Activated T-cell treated with anti-CD3 and anti-CD28 coated beads, Interleukin-2, amount 50 U/mL, for 24 hours (primary cell): ENCODE data around the gene TDRD3.

Experiments
- DNase-seq: peaks from one replicate; pipeline ENCODE4 v3.0.0-alpha.2; 2020
- H3K27ac Mint-ChIP-seq: 2 replicates; pipeline ENCODE4 v1.8.0; 2020; ENCODE audit warnings: mild to moderate bottlenecking, mixed read lengths
- H3K27me3 Mint-ChIP-seq: 2 replicates; pipeline ENCODE4 v1.8.0; 2020; ENCODE audit warnings: mixed read lengths
- H3K36me3 Mint-ChIP-seq: 2 replicates; pipeline ENCODE4 v1.8.0; 2020; ENCODE audit warnings: low read depth, mixed read lengths
- H3K4me1 Mint-ChIP-seq: 2 replicates; pipeline ENCODE4 v1.8.0; 2020; ENCODE audit warnings: low read depth, mixed read lengths
- H3K4me3 Mint-ChIP-seq: 2 replicates; pipeline ENCODE4 v1.8.0; 2020; ENCODE audit warnings: mild to moderate bottlenecking, moderate library complexity, mixed read lengths
- H3K9me3 Mint-ChIP-seq: 2 replicates; pipeline ENCODE4 v1.8.0; 2020; ENCODE audit warnings: mixed read lengths

TDRD3 gene

GRCh38 chr13:60453490-60453889, 56.5 kb downstream of the TDRD3 start:
- H3K36me3 Mint-ChIP-seq = peaks cover 13% of the 10 kb centered on the region

GRCh38 chr13:60454425-60454824, 57.4 kb downstream of the TDRD3 start:
- DNase-seq = no peak

More at GRCh38 chr13:60453490-60453889, 56.5 kb downstream of the TDRD3 start:
- Mint-ChIP-seq H3K4me3 (no peak overlapping the region), H3K27me3 (no peaks in the 10 kb centered on the region), H3K27ac (no peak overlapping the region), H3K9me3 (no peaks in the 10 kb centered on the region), H3K4me1 (no peaks in the 10 kb centered on the region)
- no peak for DNase-seq

GRCh38 chr13:60463787-60464186, 66.8 kb downstream of the TDRD3 start:
- Mint-ChIP-seq H3K36me3 (peaks cover 55% of the 10 kb centered on the region), H3K4me3 (no peak overlapping the region), H3K4me1 (no peaks in the 10 kb centered on the region), H3K9me3 (no peaks in the 10 kb centered on the region), H3K27ac (no peak overlapping the region), H3K27me3 (no peaks in the 10 kb centered on the region)
- no peak for DNase-seq

More at GRCh38 chr13:60454425-60454824, 57.4 kb downstream of the TDRD3 start:
- Mint-ChIP-seq H3K4me3 (no peak overlapping the region), H3K36me3 (peaks cover 15% of the 10 kb centered on the region), H3K4me1 (no peaks in the 10 kb centered on the region), H3K27ac (no peak overlapping the region), H3K9me3 (no peaks in the 10 kb centered on the region), H3K27me3 (no peaks in the 10 kb centered on the region)

- Mint-ChIP-seq H3K4me1 (no peaks in the 10 kb centered on the region), H3K4me3 (no peak overlapping the region), H3K36me3 (peaks cover 60% of the 10 kb centered on the region), H3K27ac (no peak overlapping the region), H3K9me3 (no peaks in the 10 kb centered on the region), H3K27me3 (no peaks in the 10 kb centered on the region)
- DNase-seq = no peak
Observed at GRCh38 chr13:60467098-60467497, 70.1 kb downstream of the TDRD3 start.

- Mint-ChIP-seq H3K27ac (no peak overlapping the region), H3K36me3 (peaks cover 86% of the 10 kb centered on the region)
- DNase-seq = no peak
Observed at GRCh38 chr13:60479273-60479672, 82.3 kb downstream of the TDRD3 start.

GRCh38 chr13:60482012-60482411, 85.0 kb downstream of the TDRD3 start:
- Mint-ChIP-seq H3K4me3 (no peak overlapping the region), H3K4me1 (peaks cover 3% of the 10 kb centered on the region), H3K9me3 (peaks cover 10% of the 10 kb centered on the region), H3K36me3 (peaks cover 84% of the 10 kb centered on the region), H3K27me3 (no peaks in the 10 kb centered on the region), H3K27ac (no peak overlapping the region)
- DNase-seq = no peak

More at GRCh38 chr13:60479273-60479672, 82.3 kb downstream of the TDRD3 start:
- Mint-ChIP-seq H3K9me3 (peaks cover 14% of the 10 kb centered on the region), H3K4me3 (no peak overlapping the region), H3K27me3 (no peaks in the 10 kb centered on the region), H3K4me1 (peaks cover 3% of the 10 kb centered on the region)

GRCh38 chr13:60484865-60485264, 87.8 kb downstream of the TDRD3 start:
- no peaks in the 10 kb centered on the region for H3K4me1 Mint-ChIP-seq
- no peaks in the 10 kb centered on the region for H3K27me3 Mint-ChIP-seq
- H3K27ac Mint-ChIP-seq = no peak overlapping the region
- no peak overlapping the region for H3K4me3 Mint-ChIP-seq
- peaks cover 86% of the 10 kb centered on the region for H3K36me3 Mint-ChIP-seq
- DNase-seq = no peak
- peaks cover 11% of the 10 kb centered on the region for H3K9me3 Mint-ChIP-seq

GRCh38 chr13:60491531-60491930, 94.5 kb downstream of the TDRD3 start:
- Mint-ChIP-seq H3K27ac (no peak overlapping the region), H3K36me3 (peaks cover 81% of the 10 kb centered on the region)

GRCh38 chr13:60492187-60492586, 95.2 kb downstream of the TDRD3 start:
- Mint-ChIP-seq H3K4me1 (no peaks in the 10 kb centered on the region), H3K36me3 (peaks cover 82% of the 10 kb centered on the region), H3K9me3 (peaks cover 26% of the 10 kb centered on the region), H3K27me3 (no peaks in the 10 kb centered on the region), H3K27ac (no peak overlapping the region), H3K4me3 (no peak overlapping the region)
- no peak for DNase-seq

More at GRCh38 chr13:60491531-60491930, 94.5 kb downstream of the TDRD3 start:
- Mint-ChIP-seq H3K4me1 (no peaks in the 10 kb centered on the region), H3K4me3 (no peak overlapping the region), H3K27me3 (no peaks in the 10 kb centered on the region), H3K9me3 (peaks cover 23% of the 10 kb centered on the region)
- DNase-seq = no peak

GRCh38 chr13:60494296-60494695, 97.3 kb downstream of the TDRD3 start:
- H3K36me3 Mint-ChIP-seq = peaks cover 82% of the 10 kb centered on the region

GRCh38 chr13:60501236-60501635, 104.2 kb downstream of the TDRD3 start:
- Mint-ChIP-seq H3K4me3 (no peak overlapping the region), H3K4me1 (no peaks in the 10 kb centered on the region), H3K36me3 (peaks cover 97% of the 10 kb centered on the region), H3K27ac (no peak overlapping the region), H3K9me3 (peaks cover 28% of the 10 kb centered on the region), H3K27me3 (no peaks in the 10 kb centered on the region)
- DNase-seq = no peak

More at GRCh38 chr13:60494296-60494695, 97.3 kb downstream of the TDRD3 start:
- Mint-ChIP-seq H3K27ac (no peak overlapping the region), H3K4me3 (no peak overlapping the region), H3K9me3 (peaks cover 19% of the 10 kb centered on the region), H3K27me3 (no peaks in the 10 kb centered on the region), H3K4me1 (no peaks in the 10 kb centered on the region)
- DNase-seq = no peak

- H3K36me3 Mint-ChIP-seq = peaks cover 75% of the 10 kb centered on the region
- DNase-seq = no peak
- H3K9me3 Mint-ChIP-seq = peaks cover 12% of the 10 kb centered on the region
- no peak overlapping the region for H3K27ac Mint-ChIP-seq
- no peaks in the 10 kb centered on the region for H3K4me1 Mint-ChIP-seq
- no peak overlapping the region for H3K4me3 Mint-ChIP-seq
- H3K27me3 Mint-ChIP-seq = no peaks in the 10 kb centered on the region
Observed at GRCh38 chr13:60509601-60510386, 112.8 kb downstream of the TDRD3 start.

- Mint-ChIP-seq H3K27ac (no peak overlapping the region), H3K27me3 (no peaks in the 10 kb centered on the region), H3K4me1 (no peaks in the 10 kb centered on the region), H3K4me3 (no peak overlapping the region), H3K9me3 (peaks cover 10% of the 10 kb centered on the region), H3K36me3 (peaks cover 72% of the 10 kb centered on the region)
- no peak for DNase-seq
Observed at GRCh38 chr13:60511637-60512036, 114.6 kb downstream of the TDRD3 start.

- Mint-ChIP-seq H3K27me3 (no peaks in the 10 kb centered on the region), H3K4me3 (no peak overlapping the region)
Observed at GRCh38 chr13:60514891-60515290, 117.9 kb downstream of the TDRD3 start.

GRCh38 chr13:60519496-60519895, 122.5 kb downstream of the TDRD3 start:
- Mint-ChIP-seq H3K4me3 (no peak overlapping the region), H3K27me3 (no peaks in the 10 kb centered on the region), H3K9me3 (no peaks in the 10 kb centered on the region), H3K4me1 (no peaks in the 10 kb centered on the region), H3K27ac (no peak overlapping the region), H3K36me3 (peaks cover 57% of the 10 kb centered on the region)
- DNase-seq = no peak

More at GRCh38 chr13:60514891-60515290, 117.9 kb downstream of the TDRD3 start:
- no peak for DNase-seq
- H3K9me3 Mint-ChIP-seq = peaks cover 10% of the 10 kb centered on the region
- H3K36me3 Mint-ChIP-seq = peaks cover 75% of the 10 kb centered on the region
- no peaks in the 10 kb centered on the region for H3K4me1 Mint-ChIP-seq
- H3K27ac Mint-ChIP-seq = no peak overlapping the region
